ENCODE data around the gene PPIL6. TPM values are rescaled to one million over a fixed set of nuclear protein-coding genes. Genes with fewer than 3 reads are reported as not detected.
A peak's percentile ranks its signal among the peaks of the same experiment; 100 is the strongest.
"Not testable (repeated sequence)": the region's sequence is repeated elsewhere in the genome, so short reads cannot be mapped to it uniquely, and the experiment has no call there.

The PPIL6 gene
- total RNA-seq, 1 donor from 2014 or later = 0.30 TPM

- no peak for DNase-seq (ENCODE audit: low spot score)
Measured at GRCh38 chr6:109369728-109370127, 70.7 kb downstream of the PPIL6 start.

GRCh38 chr6:109364382-109365078, 75.9 kb downstream of the PPIL6 start:
- DNase-seq (ENCODE audit: low spot score); ATAC-seq: not testable (repeated sequence)

More at GRCh38 chr6:109369728-109370127, 70.7 kb downstream of the PPIL6 start:
- ATAC-seq = no peak

- DNase-seq (ENCODE audit: low spot score) (no peak), ATAC-seq (no peak)
Measured at GRCh38 chr6:109363753-109364152, 76.7 kb downstream of the PPIL6 start.

- no peak for DNase-seq (ENCODE audit: low spot score)
Measured at GRCh38 chr6:109362102-109362884, 78.1 kb downstream of the PPIL6 start.

DNA sequence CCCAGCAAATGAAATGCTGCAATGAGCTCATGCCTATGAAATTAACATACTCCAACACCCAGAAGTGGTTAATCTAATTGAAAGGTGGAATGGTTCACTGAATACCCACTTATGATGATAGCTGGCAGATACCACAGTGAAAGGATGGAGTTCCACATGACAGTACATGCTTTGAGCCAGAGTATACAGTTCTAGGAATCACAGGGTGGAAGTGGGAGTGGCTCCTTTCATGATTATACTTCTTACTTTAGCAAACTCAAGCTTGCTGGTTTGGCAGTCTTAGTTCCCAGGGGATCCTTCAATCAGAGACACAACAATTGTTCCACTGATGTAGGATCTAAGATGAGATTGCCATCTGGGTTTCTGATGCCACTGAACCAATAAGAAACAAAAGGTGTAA, 79.6 kb downstream of the PPIL6 start:
- DNase-seq (ENCODE audit: low spot score) (no peak), ATAC-seq (no peak)

More at GRCh38 chr6:109362102-109362884, 78.1 kb downstream of the PPIL6 start:
- no peak for ATAC-seq

GRCh38 chr6:109360281-109360680, 80.1 kb downstream of the PPIL6 start:
- no peak for DNase-seq (ENCODE audit: low spot score)
- peak; percentile 58 for ATAC-seq

- ATAC-seq = no peak
- DNase-seq (ENCODE audit: low spot score) = no peak
Measured at GRCh38 chr6:109359248-109359647, 81.2 kb downstream of the PPIL6 start.

- DNase-seq (ENCODE audit: low spot score) (no peak), ATAC-seq (no peak)
Measured at GRCh38 chr6:109358204-109358603, 82.2 kb downstream of the PPIL6 start.

DNA sequence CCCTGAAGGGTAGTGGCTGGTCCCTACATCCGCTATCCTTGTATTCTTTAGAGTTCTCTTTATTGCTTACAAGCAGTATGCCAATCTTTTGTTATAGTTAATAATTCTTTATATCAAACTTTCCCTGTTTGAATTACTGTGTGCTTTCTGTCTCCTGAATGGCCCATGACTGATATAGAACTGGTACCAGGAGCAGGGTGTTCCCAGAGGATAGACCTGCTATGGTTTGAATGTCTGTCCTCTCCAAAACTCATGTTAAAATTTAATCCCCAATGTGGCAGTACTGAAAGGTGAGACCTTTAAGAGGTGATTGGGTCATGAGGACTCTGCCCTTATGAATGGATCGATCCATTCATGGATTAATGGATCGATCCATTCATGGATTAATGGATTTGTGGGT, 84.2 kb downstream of the PPIL6 start:
- DNase-seq (ENCODE audit: low spot score) (no peak), ATAC-seq (no peak)

DNA sequence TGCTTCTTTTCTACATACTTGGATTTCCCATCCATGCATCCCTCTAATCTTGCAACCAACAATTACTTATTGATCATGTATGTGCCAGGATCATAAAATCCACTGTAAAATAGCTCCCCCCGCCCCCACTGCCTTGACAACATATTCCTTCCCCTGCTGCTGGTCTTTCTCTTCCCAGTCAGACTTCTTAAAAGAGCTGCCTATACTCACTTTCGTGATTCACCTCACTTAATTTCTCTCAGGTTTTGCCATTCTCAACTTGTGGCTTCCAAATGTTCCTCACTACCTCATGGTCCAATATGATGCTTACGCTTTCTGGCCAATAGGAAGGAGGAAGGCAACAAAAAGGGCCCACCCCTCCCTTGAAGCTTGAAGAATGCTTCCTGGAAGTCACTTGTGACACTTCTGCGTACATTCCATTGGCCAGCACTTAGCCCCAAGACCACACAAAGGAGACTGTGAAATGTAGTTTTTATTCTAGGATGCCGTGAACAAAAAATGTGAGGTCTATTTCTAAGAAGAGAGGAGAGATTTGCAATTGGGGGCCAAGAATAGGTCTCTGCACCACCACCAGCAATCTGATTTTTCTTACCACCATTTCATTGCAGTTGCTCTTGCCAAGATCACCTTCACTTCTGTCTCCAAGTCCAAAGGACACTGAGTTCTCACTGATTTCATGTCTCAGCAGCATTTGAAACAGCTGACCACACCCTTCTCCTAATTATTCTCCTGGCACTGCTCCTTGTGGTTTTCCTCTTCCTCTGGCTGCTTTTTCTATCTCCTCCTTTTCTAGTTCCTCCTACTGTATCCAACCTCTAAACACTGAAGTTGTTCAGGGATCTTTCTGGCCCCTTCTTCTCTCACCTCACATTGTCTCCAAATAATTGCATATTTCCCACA, 88.9 kb downstream of the PPIL6 start:
- no peak for DNase-seq (ENCODE audit: low spot score)
- ATAC-seq = no peak

DNA sequence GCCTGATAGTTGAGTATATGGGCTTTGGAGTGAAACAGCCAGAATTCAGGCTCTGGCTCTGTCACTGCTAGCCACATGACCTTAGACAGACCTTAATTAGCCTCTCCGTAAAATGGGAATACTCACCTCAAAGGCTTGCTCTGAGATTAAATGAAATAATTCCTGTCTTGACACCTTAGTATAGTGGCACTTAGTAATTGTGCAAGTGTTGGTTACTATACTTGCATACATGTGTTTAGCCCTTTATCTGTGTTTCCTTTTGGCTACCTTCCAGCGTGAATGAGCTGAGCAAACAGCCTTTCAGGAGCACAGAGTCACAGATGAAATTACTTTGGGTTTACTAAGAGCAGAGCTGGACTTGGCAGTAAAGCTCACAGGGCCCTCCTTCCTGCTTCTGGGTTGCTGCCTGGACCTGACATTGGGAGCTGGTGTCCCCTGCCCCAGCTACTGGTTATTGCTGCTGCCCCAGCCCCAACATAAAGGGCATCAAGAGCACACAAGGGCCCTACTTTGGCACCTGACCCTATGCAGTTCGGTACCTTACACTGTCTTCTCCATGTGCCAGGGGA, 90.9 kb downstream of the PPIL6 start:
- ATAC-seq = peak; percentile 77

DNA sequence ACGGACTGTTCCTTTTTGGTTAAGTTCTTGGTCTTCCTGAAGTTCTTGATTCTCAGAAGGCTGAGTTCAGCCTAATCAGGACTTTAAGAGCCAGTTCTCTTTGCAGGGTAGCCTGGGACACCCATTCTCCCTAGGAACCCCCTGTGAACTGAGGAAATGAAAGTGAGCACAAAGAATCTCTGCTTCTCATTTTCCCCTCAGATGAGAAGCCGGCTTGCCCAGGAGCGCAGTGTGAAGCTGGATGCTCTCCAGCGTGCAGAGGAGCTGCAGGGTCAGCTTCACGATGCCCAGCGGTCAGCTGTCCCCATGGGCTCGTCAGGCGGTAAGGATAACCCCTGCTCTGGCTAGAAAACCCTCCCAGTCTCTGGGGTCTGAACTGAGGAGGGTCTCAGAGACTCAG, 92.2 kb downstream of the PPIL6 start:
- ATAC-seq (peak; percentile 8), DNase-seq (ENCODE audit: low spot score) (no peak)

More for the DNA sequence above, 90.9 kb downstream of the PPIL6 start:
- no peak for DNase-seq (ENCODE audit: low spot score)

DNA sequence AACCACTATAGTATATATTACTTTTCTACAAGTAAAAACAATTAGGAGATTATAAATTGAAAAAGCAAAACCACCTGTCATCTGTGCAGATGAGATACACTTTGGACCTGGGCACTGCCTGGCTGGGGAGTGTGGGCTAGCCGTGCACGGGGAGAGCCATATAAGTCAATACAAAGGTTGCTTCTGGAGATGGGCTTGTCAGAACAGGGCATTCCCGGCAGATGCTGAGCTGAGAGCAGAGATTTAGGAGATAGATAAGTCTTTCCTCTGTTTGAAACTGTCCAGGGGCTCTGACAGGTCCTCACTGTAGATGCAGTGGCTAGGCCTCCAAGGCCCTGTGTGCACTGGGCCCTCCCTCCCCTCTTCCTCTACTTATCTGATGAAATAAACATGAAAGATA, 92.6 kb downstream of the PPIL6 start:
- peak; percentile 54 for ATAC-seq
- DNase-seq (ENCODE audit: low spot score) = no peak

- DNase-seq (ENCODE audit: low spot score) (no peak), ATAC-seq (no peak)
Measured at GRCh38 chr6:109345986-109346385, 94.4 kb downstream of the PPIL6 start.

DNA sequence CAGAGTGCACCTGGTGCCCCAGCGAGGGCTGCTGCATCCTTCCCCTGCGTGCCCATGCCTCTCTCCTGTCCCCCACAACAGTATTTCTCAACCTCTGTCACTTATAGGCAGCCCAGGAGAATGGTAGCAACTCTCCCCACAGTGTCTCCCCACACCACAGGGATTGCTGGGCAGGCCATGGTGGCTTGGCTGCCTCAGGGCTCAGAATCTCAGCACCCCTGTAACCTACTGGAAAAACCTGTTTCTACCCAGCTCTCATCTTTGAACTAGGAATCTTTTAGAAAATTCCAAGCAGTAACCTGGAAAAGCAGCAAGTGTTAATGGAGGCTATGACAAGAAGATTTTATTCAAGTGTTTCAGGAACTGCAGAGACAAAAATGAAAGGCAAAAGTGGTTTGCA, 96.2 kb downstream of the PPIL6 start:
- DNase-seq (ENCODE audit: low spot score) = no peak
- no peak for ATAC-seq

- ATAC-seq = no peak
- DNase-seq (ENCODE audit: low spot score) = no peak
Measured at GRCh38 chr6:109343518-109343917, 96.9 kb downstream of the PPIL6 start.

GRCh38 chr6:109342911-109343310, 97.5 kb downstream of the PPIL6 start:
- DNase-seq (ENCODE audit: low spot score) (no peak), ATAC-seq (no peak)

DNA sequence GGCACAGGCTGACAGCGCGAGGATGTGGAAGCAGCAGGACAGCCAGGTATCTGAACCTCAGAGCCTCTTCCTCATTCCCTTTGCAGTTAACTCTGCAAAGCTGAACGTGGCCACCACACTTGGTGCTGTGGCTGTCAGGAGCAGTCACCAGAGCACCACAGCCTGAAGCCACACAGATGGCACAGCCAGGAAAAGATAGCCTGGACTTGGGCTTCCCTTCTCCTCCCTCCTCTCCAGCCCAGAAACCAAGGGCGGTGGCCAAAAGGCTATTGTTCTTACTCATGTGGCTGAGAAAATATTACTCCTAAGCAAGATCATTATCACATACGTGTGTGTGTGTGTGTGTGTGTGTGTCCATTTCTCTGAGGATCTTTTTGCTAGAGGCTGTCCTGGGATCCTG, 97.9 kb downstream of the PPIL6 start:
- ATAC-seq (no peak), DNase-seq (ENCODE audit: low spot score) (no peak)

- no peak for ATAC-seq
- DNase-seq (ENCODE audit: low spot score) = no peak
Measured at GRCh38 chr6:109340811-109341210, 99.6 kb downstream of the PPIL6 start.

Data from left lobe of liver (tissue), 2 donors.